Endometrium (tissue), 2 donors: Measurements from ENCODE around the gene ZFR2.

Source experiments
- FAIRE-seq: peaks from 2 replicates; lab custom pipeline; 2012; peaks lifted over from hg19 to GRCh38; lab: Jason Lieb, UNC
- donor health status: control.
- donor health status: control.

The ZFR2 gene

DNA sequence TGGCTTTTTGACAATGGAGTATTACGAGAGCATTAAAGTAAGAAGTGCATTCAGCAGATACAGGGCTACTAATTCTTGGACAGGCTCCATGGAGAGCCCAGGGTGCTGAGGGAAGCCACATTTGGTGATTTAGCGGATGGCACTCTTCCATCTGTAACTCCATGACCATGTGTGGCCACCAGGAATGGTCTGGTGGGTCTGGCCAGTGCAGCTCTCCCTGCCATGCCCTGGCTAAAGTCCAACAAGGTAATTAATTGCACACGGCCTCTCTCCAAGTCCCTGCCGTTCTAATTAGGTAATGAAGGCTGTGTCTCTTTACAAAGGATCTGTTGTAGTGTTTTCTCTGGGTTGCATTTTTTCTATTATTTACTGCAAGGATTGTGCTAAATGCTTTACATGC is 4.3 kb upstream of the ZFR2 start:
- no peak for FAIRE-seq

GRCh38 chr19:3867971-3868769 is 668 bp downstream of the ZFR2 start:
- no peak for FAIRE-seq

DNA sequence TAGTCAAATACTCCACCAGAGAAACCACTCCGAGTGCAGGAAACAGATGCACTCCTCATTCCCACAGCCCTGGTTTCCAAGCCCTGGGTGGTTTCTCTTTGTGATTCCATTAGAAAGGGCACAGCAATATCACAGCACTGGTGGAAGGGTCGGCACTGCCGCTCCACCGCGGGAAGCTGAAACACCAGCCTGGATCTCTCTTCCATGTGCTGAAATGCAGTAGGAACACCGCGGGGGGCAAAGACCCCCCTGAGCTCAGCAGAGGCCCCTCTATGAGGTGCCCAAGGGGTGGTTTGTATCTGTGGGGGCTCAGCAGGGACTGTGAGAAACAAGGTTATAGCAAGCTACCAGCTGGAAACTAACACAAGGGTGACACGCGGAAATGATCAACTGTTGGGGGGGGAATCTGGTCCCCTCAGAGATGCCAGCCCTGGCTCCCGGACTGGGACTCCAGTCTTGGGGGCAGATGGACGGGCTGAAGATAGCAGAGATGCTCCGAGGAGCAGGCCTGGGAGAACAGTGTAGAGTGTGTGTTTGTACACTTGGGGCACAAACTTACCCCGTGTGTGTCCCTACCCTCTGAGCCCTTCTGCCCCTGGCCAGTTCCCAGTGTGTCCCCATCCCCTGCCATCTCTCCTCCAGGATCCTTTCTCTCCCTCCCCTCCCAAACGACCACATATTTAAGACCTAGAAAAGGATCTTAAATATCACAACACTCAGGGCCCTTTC is 1.8 kb downstream of the ZFR2 start:
- FAIRE-seq: no peak

GRCh38 chr19:3863648-3864047 is 5.2 kb downstream of the ZFR2 start:
- FAIRE-seq: no peak

- FAIRE-seq: no peak
These were observed 5.9 kb downstream of the ZFR2 start for GRCh38 chr19:3862826-3863500.

GRCh38 chr19:3860499-3860898 is 8.3 kb downstream of the ZFR2 start:
- no peak for FAIRE-seq

DNA sequence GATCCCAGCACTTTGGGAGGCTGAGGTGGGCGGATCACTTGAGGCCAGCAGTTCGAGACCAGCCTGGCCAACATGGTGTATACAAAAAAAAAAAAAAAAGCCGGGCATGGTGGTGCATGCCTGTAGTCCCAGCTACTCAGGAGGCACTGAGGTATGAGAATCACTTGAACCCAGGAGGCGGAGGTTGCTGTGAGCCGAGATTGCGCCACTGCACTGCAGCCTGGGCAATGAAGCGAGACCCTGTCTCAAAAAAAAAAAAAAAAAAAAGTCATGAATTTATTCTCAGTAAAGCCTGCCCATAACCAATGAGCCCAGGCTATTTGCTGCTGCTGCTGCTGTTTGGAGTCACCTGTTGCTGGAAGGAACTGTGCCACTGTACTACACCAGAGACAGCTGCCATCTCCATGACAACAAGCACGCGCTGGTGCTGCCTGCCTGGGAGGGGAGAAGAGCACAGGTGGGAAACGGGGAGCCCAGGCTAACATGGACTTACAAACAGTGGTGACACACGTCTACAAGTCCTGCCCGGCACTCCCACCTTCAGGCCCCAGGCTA is 11.3 kb downstream of the ZFR2 start:
- FAIRE-seq: no peak

- FAIRE-seq: no peak
These were observed 13.5 kb downstream of the ZFR2 start for GRCh38 chr19:3855320-3855719.

DNA sequence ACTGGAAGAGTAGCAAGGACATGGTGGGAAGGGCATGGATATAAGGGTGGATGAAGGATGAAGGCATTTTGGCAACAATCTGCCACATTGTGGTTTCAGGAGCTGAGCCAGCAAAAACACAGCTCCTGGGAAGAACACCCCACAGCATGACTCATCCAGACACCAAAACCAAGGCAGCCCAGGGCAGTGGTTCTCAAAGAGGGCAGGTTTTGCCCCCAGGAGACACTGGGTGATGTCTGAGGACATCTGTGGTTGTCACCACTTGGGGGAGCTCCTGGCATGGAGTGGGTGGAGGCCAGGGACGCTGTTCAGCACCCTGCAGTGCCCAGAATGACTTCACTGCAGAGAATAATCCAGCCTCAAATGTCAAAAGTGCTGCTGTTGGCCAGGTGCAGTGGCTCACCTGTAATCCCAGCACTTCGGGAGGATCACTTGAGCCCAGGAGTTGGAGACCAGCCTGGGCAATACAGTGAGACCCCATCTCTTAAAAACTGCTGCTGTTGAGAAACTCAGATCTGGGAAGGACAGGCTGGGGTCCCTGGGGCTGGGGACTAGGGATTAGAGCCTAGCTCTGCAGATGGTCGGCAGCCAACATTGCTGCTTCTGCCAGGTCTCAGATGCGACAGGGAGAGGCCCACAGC is 16.1 kb downstream of the ZFR2 start:
- FAIRE-seq: no peak

DNA sequence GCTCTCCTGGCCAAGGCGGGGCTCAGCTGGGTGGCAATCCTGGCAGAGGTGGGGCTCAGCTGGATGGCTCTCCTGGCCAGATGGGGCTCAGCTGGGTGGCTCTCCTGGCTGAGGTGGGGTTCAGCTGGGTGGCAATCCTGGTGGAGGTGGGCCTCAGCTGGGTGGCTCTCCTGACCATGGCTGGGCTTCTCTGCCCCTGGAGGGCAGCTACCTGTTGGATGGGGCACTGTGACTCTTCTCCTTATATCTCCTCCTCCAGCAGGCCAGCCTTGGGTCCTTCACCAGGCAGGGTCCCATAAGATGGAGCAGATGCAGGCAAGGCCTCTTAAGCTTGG is 16.7 kb downstream of the ZFR2 start:
- no peak for FAIRE-seq

GRCh38 chr19:3851254-3852176 is 17.3 kb downstream of the ZFR2 start:
- no peak for FAIRE-seq

DNA sequence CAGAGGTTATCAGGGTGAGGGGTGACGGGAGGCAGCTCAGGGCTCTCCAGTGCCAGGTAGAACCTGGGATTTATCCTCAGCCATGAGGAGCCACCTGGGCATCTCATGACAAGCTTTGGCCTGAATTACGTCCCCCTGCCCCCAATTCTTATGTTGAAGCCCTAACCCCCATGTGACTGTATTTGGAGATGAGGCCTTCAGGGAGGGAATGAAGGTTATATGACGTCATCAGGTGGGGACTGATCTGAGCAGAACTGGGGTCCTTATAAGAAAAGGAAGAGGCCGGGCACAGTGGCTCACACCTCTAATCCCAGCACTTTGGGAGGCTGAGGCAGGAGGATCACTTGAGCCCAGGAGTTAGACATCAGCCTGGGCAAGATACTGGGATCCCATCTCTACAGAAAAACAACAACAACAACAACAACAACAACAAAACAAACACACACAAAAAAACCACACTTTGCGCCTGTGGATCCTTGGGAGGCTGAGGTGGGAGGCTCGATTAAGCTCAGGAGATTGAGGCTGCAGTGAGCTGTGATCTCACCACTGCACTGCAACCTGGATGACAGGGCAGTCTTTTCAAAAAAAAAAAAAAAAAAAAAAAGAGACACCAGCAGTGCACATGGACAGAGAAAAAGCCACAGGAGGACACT is 18.4 kb downstream of the ZFR2 start:
- FAIRE-seq: no peak

DNA sequence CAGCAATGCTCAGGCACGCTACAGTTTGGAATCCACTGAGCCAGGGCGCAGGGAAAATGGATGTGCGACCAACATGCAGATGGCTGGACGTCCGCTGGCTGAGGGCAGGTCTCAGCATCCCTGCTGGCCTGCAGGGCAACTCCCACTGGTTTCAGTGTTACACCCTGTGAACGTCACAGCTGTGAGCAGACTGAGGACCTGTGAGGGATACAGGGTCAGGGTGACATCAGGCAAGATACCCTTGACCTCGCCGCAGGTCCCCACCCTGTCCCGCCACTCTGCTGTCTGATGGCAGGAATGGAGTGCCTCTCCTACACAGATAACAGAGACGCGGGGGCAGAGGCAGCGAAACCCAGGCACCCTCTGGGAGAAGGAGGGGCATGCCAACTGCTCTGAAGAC is 19.1 kb downstream of the ZFR2 start:
- FAIRE-seq: no peak

DNA sequence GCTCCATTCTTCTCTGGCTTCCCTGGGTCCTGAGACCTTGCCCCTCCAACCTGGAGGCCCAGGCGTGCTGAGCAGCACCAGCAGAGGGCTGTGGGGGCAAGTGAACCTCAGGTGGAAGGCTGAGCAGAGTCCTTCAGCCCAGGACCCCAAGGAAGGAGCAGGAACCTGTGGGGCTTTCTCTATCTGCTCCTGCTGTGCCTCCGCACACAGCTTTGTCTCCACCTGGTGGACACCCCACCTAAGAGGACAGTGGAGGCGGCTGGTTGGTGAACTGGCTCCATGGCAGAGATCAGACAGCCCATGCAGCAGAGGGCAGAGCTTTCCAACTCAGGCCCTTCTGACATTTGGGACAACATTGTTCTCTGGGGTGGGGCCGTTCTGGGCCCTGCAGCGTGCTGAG is 19.7 kb downstream of the ZFR2 start:
- FAIRE-seq: no peak

- FAIRE-seq: no peak
These were observed 24.2 kb downstream of the ZFR2 start for GRCh38 chr19:3844596-3844995.

DNA sequence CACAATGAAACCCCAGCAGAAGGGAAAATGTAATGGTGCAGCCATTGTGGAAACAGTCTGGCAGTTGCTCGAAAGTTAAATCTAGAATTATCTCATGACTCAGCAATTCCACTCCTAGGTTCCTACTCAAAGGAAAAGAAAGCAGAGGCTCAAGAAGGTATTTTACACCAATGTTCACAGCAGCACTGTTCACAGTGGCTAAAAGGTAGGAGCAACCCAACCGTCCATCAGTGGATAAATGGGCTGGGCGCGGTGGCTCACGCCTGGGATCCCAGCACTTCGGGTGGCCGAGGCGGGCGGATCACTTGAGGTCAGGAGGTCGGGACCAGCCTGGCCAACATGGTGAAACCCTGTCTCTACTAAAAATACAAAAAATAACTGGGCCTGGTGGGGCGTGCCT is 25.9 kb downstream of the ZFR2 start:
- FAIRE-seq: no peak

DNA sequence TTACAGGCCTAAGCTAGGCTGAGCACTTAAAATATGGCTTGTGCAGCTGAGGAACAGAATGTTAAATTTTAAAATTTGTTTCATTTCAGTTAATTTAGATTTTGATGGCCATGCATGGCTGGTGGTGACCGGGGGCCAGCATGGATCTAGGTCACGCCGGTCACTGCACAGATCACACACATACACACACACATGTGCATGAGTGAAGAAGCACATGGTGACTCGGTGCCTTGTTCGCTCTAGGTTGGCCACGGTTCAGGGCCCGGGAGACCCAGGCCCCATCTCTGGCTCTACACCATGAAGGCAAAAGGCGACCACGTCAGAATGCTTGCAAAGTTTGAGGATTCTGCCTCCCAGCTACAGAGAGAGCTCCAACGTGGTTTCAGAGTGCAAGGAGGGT is 28.0 kb downstream of the ZFR2 start:
- FAIRE-seq: no peak

GRCh38 chr19:3839941-3840340 is 28.9 kb downstream of the ZFR2 start:
- FAIRE-seq: no peak

DNA sequence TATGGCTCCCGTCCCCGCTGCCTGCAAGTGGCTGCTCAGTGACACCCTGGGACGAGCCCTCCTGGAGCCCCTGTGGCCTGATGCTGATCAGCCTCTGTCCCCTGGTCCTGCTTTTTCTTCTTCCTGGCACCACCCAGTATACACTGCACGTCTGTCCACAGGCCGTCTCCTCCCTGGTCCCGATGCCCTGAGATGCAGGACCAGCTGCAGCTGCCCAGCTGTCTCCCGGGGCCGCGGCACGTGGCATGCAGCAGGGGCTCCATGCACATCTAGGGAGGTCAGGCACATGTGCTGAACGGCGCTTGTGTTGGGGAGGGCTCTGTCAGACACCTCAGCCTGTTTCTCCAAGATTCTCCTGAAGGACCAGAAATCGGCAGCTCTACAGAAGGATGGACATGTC is 30.2 kb downstream of the ZFR2 start:
- FAIRE-seq: no peak

DNA sequence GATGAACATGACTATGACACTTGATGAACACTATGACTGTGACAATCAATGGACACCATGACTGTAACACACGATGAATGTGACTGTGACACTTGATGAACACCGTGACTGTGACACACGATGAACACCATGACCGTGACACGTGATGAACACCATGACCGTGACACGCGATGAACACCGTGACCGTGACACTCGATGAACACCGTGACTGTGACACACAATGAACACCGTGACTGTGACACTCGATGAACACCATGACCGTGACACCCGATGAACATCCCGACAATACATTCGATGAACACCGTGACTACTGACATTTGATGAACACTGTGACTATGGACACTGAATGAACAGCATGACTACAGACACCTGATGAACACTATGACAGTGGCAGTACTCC is 30.9 kb downstream of the ZFR2 start:
- no peak for FAIRE-seq

DNA sequence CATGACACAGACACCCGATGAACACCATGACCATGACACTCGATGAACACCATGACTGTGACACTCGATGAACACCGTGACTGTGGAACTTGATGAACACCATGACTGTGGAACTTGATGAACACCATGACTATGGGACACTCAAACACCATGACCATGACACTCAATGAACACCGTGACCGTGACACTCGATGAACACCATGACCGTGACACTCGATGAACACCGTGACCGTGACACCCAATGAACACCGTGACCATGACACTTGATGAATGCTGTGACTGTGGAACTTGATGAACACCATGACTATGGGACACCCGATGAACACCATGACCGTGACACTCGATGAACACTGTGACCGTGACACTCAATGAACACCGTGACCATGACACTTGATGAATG is 31.5 kb downstream of the ZFR2 start:
- no peak for FAIRE-seq
